DOHH2 (cell line): ENCODE data around the gene ZMAT5.

Experiments
- H3F3A ChIP-seq: fragments of 200-600 bp; sonication (generic), shearing (Covaris generic); 2 replicates; pipeline ENCODE4 v1.6.0; 2016; ENCODE audit warnings: antibody characterized with exemption, mild to moderate bottlenecking; ENCODE audit not compliant: control insufficient read depth, insufficient read depth
- H3K27ac ChIP-seq: fragments of 200-600 bp; sonication (generic); 2 replicates; pipeline ENCODE4 v1.5.1; 2014; ENCODE audit warnings: low read depth, mild to moderate bottlenecking, low read length, moderate library complexity
- H3K27me3 ChIP-seq: fragments of 200-600 bp; sonication (generic); 2 replicates; pipeline ENCODE4 v1.6.1; 2014; ENCODE audit warnings: mild to moderate bottlenecking, low read length, mixed read lengths; ENCODE audit not compliant: control insufficient read depth
- H3K36me3 ChIP-seq: fragments of 200-600 bp; sonication (generic); 2 replicates; pipeline ENCODE4 v1.6.1; 2014; ENCODE audit warnings: mild to moderate bottlenecking, low read length, moderate library complexity, mixed read lengths; ENCODE audit not compliant: control insufficient read depth
- H3K4me1 ChIP-seq: fragments of 200-600 bp; sonication (generic); 2 replicates; pipeline ENCODE4 v1.6.1; 2014; ENCODE audit warnings: mild to moderate bottlenecking, low read length, mixed read lengths; ENCODE audit not compliant: control insufficient read depth
- H3K4me2 ChIP-seq: fragments of 200-600 bp; sonication (generic); 2 replicates; pipeline ENCODE4 v1.6.0; 2014; ENCODE audit warnings: mild to moderate bottlenecking, low read length, moderate library complexity
- H3K4me3 ChIP-seq: fragments of 200-600 bp; sonication (generic); 2 replicates; pipeline ENCODE4 v1.5.1; 2014; ENCODE audit warnings: mild to moderate bottlenecking, low read length, mixed read lengths
- H3K79me2 ChIP-seq: fragments of 200-600 bp; sonication (generic); 2 replicates; pipeline ENCODE4 v1.6.1; 2014; ENCODE audit warnings: mild to moderate bottlenecking, low read length, mixed read lengths; ENCODE audit not compliant: control insufficient read depth
- H3K9me2 ChIP-seq: fragments of 200-600 bp; sonication (generic); replicated peaks from 2 replicates; pipeline ENCODE4 v1.6.1; 2014; ENCODE audit warnings: mild to moderate bottlenecking, low read length, mixed read lengths; ENCODE audit not compliant: control insufficient read depth
- H3K9me3 ChIP-seq: fragments of 200-600 bp; sonication (generic); 2 replicates; pipeline ENCODE4 v1.6.1; 2014; ENCODE audit warnings: antibody characterized with exemption, low read length, mixed read lengths; ENCODE audit not compliant: control insufficient read depth, insufficient read depth
- H4K20me1 ChIP-seq: fragments of 200-600 bp; sonication (generic); 2 replicates; pipeline ENCODE4 v1.6.0; 2014; ENCODE audit warnings: low read depth, mild to moderate bottlenecking, antibody characterized with exemption, low read length, moderate library complexity; ENCODE audit not compliant: control insufficient read depth, insufficient read depth
- CTCF ChIP-seq: fragments of 200-600 bp; sonication (generic); IDR thresholded peaks from one replicate; pipeline ENCODE4 v1.5.1; 2014; ENCODE audit warnings: antibody characterized with exemption, mild to moderate bottlenecking, low read depth, low read length; ENCODE audit not compliant: poor library complexity, severe bottlenecking
- EZH2phosphoT487 ChIP-seq: fragments of 200-600 bp; sonication (generic); IDR thresholded peaks from 2 replicates; pipeline ENCODE4 v1.6.1; 2017; ENCODE audit warnings: borderline replicate concordance, mild to moderate bottlenecking, antibody characterized with exemption, low read length, moderate library complexity, mixed read lengths

ZMAT5 gene

GRCh38 chr22:29710193-29710592 is 56.6 kb downstream of the ZMAT5 start:
- Histone ChIP-seq H3K79me2 (no peaks in the 10 kb centered on the region), H3K4me1 (no peaks in the 10 kb centered on the region), H3K27me3 (no peaks in the 10 kb centered on the region), H3K9me3 (no peaks in the 10 kb centered on the region), H3K27ac (no peak overlapping the region), H3F3A (no peaks in the 10 kb centered on the region), H3K9me2 (no peaks in the 10 kb centered on the region), H4K20me1 (no peaks in the 10 kb centered on the region), H3K4me2 (no peak overlapping the region), H3K4me3 (no peak overlapping the region), H3K36me3 (no peaks in the 10 kb centered on the region)
- no peak for TF ChIP-seq EZH2phosphoT487
- no peak for TF ChIP-seq CTCF

- no peaks in the 10 kb centered on the region; the same call in 1 of the 2 replicates for H3K27me3 ChIP-seq
- H3K4me2 ChIP-seq, result no peak overlapping the region
- no peaks in the 10 kb centered on the region for H3F3A ChIP-seq
- no peak overlapping the region for H3K27ac ChIP-seq
- peaks cover 15% of the 10 kb centered on the region for H3K4me1 ChIP-seq
- TF ChIP-seq CTCF, result no peak
- no peak for TF ChIP-seq EZH2phosphoT487
- H4K20me1 ChIP-seq, result 0 out of 2 replicates have a peak, but pooled peaks cover 3% of the 10 kb centered on the region
- H3K4me3 ChIP-seq, result no peak overlapping the region
- H3K79me2 ChIP-seq, result no peaks in the 10 kb centered on the region
- H3K36me3 ChIP-seq, result no peaks in the 10 kb centered on the region
- no peaks in the 10 kb centered on the region for H3K9me2 ChIP-seq
- no peaks in the 10 kb centered on the region for H3K9me3 ChIP-seq
Observed at GRCh38 chr22:29707471-29707870, 59.3 kb downstream of the ZMAT5 start.

GRCh38 chr22:29707010-29707409 is 59.8 kb downstream of the ZMAT5 start:
- H3K36me3 ChIP-seq, result no peaks in the 10 kb centered on the region
- H3K4me3 ChIP-seq, result no peak overlapping the region
- no peak overlapping the region for H3K4me2 ChIP-seq
- no peaks in the 10 kb centered on the region for H3K79me2 ChIP-seq
- no peaks in the 10 kb centered on the region; the same call in 1 of the 2 replicates for H3K27me3 ChIP-seq
- H3F3A ChIP-seq, result no peaks in the 10 kb centered on the region
- no peak overlapping the region for H3K27ac ChIP-seq
- H4K20me1 ChIP-seq, result 0 out of 2 replicates have a peak, but pooled peaks cover 3% of the 10 kb centered on the region
- no peak for TF ChIP-seq CTCF
- no peak for TF ChIP-seq EZH2phosphoT487
- H3K9me3 ChIP-seq, result no peaks in the 10 kb centered on the region
- H3K4me1 ChIP-seq, result peaks cover 19% of the 10 kb centered on the region
- no peaks in the 10 kb centered on the region for H3K9me2 ChIP-seq

GRCh38 chr22:29706486-29706885 is 60.3 kb downstream of the ZMAT5 start:
- Histone ChIP-seq H3F3A (no peaks in the 10 kb centered on the region), H3K79me2 (no peaks in the 10 kb centered on the region), H3K9me2 (no peaks in the 10 kb centered on the region), H3K4me1 (peaks cover 22% of the 10 kb centered on the region), H3K4me2 (no peak overlapping the region), H3K4me3 (no peak overlapping the region), H3K27ac (no peak overlapping the region), H3K36me3 (no peaks in the 10 kb centered on the region), H3K27me3 (no peaks in the 10 kb centered on the region; the same call in 1 of the 2 replicates), H4K20me1 (0 out of 2 replicates have a peak, but pooled peaks cover 3% of the 10 kb centered on the region), H3K9me3 (no peaks in the 10 kb centered on the region)
- TF ChIP-seq EZH2phosphoT487 (no peak), CTCF (no peak)
